ENCODE measurements around the gene GALT.

GRCh38 chr9:34658461-34658860, 12.0 kb downstream of the GALT start:
- TF ChIP-seq, protein P1, sequence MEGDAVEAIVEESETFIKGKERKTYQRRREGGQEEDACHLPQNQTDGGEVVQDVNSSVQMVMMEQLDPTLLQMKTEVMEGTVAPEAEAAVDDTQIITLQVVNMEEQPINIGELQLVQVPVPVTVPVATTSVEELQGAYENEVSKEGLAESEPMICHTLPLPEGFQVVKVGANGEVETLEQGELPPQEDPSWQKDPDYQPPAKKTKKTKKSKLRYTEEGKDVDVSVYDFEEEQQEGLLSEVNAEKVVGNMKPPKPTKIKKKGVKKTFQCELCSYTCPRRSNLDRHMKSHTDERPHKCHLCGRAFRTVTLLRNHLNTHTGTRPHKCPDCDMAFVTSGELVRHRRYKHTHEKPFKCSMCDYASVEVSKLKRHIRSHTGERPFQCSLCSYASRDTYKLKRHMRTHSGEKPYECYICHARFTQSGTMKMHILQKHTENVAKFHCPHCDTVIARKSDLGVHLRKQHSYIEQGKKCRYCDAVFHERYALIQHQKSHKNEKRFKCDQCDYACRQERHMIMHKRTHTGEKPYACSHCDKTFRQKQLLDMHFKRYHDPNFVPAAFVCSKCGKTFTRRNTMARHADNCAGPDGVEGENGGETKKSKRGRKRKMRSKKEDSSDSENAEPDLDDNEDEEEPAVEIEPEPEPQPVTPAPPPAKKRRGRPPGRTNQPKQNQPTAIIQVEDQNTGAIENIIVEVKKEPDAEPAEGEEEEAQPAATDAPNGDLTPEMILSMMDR (IDR thresholded peaks at IDR 0.05; ENCODE audit: low read depth, low read length, poor library complexity, severe bottlenecking) = no peak
- TF ChIP-seq EZH2phosphoT487 (IDR thresholded peaks at IDR 0.05; ENCODE audit: borderline replicate concordance, low read length) = no peak

All from DOHH2 (cell line).